ENCODE measurements around the gene TBC1D17. TPM values are rescaled to one million over a fixed set of nuclear protein-coding genes. Genes with fewer than 3 reads are reported as not detected.

Gene TBC1D17
- total and polyA plus RNA-seq, 2 of the 13 experiments (the other 11 are each of a cell fraction or from before 2014, with no cell fraction given): 9.7 to 16.9 TPM

DNA sequence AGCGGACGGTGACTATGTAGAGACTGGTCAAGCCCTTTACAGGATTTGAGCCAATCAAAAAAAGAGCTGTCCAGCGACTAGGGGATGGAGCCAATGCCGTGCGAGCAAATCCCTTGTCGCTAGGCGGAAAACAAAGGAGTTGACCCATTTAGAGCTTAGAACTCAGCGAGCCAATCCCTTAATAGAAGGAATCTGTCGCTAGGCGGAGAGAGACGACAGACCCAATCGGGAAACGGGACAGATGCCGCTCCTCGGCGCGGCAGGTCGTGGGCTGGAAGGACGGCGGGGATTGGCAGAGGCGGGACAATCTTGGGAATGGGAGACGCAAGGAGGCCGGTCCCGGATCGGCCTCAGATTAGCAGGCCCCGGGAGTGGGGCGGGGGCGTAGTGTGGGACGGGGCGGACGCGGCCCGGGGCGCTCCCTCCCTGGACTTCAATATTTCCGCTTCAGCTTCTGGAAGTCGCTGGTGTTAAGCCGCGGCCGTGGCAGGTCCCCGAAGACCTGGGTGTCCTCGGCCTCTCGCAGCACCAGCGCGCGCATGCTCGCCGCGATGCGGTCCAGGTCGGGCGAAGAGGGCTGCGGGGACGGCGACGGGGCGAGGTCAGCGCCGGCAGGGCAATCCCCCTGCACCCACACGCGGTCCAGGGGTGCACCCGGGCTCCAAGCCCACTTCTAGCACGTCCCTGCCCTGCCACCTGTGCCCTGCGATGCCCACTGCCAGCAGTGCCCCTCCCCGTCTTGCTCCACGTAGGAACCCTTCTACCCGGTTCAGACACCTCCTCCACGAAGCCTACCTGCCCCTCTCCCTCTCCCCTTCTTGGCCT is 7.8 kb upstream of the TBC1D17 start (continued):
- TF ChIP-seq, protein P1, sequence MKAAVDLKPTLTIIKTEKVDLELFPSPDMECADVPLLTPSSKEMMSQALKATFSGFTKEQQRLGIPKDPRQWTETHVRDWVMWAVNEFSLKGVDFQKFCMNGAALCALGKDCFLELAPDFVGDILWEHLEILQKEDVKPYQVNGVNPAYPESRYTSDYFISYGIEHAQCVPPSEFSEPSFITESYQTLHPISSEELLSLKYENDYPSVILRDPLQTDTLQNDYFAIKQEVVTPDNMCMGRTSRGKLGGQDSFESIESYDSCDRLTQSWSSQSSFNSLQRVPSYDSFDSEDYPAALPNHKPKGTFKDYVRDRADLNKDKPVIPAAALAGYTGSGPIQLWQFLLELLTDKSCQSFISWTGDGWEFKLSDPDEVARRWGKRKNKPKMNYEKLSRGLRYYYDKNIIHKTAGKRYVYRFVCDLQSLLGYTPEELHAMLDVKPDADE (CRISPR knock-in tag; IDR thresholded peaks at IDR 0.05): no peak; the same call in 1 of the 2 replicates
- TF ChIP-seq CEBPB (IDR thresholded peaks at IDR 0.05; ENCODE audit: borderline replicate concordance, low read depth, low read length) (no peak), ATRX (CRISPR knock-in tag; IDR thresholded peaks at IDR 0.05; ENCODE audit: borderline replicate concordance) (no peak), MBD4 (IDR thresholded peaks at IDR 0.05; ENCODE audit: borderline replicate concordance, low read length) (no peak), ZNF605 (CRISPR knock-in tag; IDR thresholded peaks at IDR 0.05) (peak; percentile 33; the same call in 1 of the 2 replicates)
- TF ChIP-seq, protein P2, sequence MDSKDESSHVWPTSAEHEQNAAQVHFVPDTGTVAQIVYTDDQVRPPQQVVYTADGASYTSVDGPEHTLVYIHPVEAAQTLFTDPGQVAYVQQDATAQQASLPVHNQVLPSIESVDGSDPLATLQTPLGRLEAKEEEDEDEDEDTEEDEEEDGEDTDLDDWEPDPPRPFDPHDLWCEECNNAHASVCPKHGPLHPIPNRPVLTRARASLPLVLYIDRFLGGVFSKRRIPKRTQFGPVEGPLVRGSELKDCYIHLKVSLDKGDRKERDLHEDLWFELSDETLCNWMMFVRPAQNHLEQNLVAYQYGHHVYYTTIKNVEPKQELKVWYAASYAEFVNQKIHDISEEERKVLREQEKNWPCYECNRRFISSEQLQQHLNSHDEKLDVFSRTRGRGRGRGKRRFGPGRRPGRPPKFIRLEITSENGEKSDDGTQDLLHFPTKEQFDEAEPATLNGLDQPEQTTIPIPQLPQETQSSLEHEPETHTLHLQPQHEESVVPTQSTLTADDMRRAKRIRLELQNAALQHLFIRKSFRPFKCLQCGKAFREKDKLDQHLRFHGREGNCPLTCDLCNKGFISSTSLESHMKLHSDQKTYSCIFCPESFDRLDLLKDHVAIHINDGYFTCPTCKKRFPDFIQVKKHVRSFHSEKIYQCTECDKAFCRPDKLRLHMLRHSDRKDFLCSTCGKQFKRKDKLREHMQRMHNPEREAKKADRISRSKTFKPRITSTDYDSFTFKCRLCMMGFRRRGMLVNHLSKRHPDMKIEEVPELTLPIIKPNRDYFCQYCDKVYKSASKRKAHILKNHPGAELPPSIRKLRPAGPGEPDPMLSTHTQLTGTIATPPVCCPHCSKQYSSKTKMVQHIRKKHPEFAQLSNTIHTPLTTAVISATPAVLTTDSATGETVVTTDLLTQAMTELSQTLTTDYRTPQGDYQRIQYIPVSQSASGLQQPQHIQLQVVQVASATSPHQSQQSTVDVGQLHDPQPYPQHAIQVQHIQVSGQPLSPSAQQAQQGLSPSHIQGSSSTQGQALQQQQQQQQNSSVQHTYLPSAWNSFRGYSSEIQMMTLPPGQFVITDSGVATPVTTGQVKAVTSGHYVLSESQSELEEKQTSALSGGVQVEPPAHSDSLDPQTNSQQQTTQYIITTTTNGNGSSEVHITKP (CRISPR knock-in tag; IDR thresholded peaks at IDR 0.05; ENCODE audit: low read depth): no peak
- TF ChIP-seq, protein P3, sequence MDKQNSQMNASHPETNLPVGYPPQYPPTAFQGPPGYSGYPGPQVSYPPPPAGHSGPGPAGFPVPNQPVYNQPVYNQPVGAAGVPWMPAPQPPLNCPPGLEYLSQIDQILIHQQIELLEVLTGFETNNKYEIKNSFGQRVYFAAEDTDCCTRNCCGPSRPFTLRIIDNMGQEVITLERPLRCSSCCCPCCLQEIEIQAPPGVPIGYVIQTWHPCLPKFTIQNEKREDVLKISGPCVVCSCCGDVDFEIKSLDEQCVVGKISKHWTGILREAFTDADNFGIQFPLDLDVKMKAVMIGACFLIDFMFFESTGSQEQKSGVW (CRISPR knock-in tag; IDR thresholded peaks at IDR 0.05; ENCODE audit: borderline replicate concordance): no peak
- TF ChIP-seq, protein P4, sequence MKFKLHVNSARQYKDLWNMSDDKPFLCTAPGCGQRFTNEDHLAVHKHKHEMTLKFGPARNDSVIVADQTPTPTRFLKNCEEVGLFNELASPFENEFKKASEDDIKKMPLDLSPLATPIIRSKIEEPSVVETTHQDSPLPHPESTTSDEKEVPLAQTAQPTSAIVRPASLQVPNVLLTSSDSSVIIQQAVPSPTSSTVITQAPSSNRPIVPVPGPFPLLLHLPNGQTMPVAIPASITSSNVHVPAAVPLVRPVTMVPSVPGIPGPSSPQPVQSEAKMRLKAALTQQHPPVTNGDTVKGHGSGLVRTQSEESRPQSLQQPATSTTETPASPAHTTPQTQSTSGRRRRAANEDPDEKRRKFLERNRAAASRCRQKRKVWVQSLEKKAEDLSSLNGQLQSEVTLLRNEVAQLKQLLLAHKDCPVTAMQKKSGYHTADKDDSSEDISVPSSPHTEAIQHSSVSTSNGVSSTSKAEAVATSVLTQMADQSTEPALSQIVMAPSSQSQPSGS (CRISPR knock-in tag; IDR thresholded peaks at IDR 0.05): 0 out of 2 replicates have a peak, but pooled peaks have one; percentile 28
- TF ChIP-seq, protein P5, sequence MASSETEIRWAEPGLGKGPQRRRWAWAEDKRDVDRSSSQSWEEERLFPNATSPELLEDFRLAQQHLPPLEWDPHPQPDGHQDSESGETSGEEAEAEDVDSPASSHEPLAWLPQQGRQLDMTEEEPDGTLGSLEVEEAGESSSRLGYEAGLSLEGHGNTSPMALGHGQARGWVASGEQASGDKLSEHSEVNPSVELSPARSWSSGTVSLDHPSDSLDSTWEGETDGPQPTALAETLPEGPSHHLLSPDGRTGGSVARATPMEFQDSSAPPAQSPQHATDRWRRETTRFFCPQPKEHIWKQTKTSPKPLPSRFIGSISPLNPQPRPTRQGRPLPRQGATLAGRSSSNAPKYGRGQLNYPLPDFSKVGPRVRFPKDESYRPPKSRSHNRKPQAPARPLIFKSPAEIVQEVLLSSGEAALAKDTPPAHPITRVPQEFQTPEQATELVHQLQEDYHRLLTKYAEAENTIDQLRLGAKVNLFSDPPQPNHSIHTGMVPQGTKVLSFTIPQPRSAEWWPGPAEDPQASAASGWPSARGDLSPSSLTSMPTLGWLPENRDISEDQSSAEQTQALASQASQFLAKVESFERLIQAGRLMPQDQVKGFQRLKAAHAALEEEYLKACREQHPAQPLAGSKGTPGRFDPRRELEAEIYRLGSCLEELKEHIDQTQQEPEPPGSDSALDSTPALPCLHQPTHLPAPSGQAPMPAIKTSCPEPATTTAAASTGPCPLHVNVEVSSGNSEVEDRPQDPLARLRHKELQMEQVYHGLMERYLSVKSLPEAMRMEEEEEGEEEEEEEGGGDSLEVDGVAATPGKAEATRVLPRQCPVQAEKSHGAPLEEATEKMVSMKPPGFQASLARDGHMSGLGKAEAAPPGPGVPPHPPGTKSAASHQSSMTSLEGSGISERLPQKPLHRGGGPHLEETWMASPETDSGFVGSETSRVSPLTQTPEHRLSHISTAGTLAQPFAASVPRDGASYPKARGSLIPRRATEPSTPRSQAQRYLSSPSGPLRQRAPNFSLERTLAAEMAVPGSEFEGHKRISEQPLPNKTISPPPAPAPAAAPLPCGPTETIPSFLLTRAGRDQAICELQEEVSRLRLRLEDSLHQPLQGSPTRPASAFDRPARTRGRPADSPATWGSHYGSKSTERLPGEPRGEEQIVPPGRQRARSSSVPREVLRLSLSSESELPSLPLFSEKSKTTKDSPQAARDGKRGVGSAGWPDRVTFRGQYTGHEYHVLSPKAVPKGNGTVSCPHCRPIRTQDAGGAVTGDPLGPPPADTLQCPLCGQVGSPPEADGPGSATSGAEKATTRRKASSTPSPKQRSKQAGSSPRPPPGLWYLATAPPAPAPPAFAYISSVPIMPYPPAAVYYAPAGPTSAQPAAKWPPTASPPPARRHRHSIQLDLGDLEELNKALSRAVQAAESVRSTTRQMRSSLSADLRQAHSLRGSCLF (CRISPR knock-in tag; IDR thresholded peaks at IDR 0.05; ENCODE audit: borderline replicate concordance): no peak
- TF ChIP-seq, protein P6, sequence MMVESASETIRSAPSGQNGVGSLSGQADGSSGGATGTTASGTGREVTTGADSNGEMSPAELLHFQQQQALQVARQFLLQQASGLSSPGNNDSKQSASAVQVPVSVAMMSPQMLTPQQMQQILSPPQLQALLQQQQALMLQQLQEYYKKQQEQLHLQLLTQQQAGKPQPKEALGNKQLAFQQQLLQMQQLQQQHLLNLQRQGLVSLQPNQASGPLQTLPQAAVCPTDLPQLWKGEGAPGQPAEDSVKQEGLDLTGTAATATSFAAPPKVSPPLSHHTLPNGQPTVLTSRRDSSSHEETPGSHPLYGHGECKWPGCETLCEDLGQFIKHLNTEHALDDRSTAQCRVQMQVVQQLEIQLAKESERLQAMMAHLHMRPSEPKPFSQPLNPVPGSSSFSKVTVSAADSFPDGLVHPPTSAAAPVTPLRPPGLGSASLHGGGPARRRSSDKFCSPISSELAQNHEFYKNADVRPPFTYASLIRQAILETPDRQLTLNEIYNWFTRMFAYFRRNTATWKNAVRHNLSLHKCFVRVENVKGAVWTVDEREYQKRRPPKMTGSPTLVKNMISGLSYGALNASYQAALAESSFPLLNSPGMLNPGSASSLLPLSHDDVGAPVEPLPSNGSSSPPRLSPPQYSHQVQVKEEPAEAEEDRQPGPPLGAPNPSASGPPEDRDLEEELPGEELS (CRISPR knock-in tag; IDR thresholded peaks at IDR 0.05): no peak
